Ovary (tissue), 3 donors: ENCODE data around the gene CMC1.
"Not testable (repeated sequence)": the region's sequence is repeated elsewhere in the genome, so short reads cannot be mapped to it uniquely, and the experiment has no call there.

Experiments
- POLR2A ChIP-seq: fragments of 450-650 bp; IDR thresholded peaks from one replicate; pipeline ENCODE4 v1.6.1; 2017; ENCODE audit warnings: antibody characterized with exemption, mild to moderate bottlenecking, moderate library complexity
- TF ChIP-seq, protein P1 (sequence below), 3 donors: fragments of 450-650 bp in 2 of 3; fragments of 200-600 bp in 1 of 3; IDR thresholded peaks; one replicate each; pipeline versions ENCODE4 v1.5.1 to v1.8.0; 2016 to 2022; ENCODE audit warnings: antibody characterized with exemption in 3 of 3, mild to moderate bottlenecking in 1 of 3
- donor health status: DM: no; HTN: no; CAD: no.

DNA sequence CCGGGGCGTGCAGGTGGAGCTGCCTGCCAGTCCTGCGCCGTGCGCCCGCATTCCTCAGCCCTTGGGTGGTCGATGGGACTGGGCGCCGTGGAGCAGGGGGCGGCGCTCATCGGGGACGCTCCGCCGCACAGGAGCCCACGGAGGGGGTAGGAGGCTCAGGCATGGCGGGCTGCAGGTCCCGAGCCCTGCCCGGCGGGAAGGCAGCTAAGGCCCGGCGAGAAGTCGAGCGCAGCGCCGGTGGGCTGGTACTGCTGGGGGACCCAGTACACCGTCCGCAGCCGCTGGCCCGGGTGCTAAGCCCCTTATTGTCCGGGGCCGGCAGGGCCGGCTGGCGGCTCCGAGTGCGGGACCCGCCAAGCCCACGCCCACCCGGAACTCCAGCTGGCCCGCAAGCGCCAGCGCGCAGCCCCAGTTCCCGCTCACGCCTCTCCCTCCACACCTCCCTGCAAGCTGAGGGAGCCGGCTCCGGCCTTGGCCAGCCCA, 41.0 kb upstream of the CMC1 start:
- TF ChIP-seq, protein P1, sequence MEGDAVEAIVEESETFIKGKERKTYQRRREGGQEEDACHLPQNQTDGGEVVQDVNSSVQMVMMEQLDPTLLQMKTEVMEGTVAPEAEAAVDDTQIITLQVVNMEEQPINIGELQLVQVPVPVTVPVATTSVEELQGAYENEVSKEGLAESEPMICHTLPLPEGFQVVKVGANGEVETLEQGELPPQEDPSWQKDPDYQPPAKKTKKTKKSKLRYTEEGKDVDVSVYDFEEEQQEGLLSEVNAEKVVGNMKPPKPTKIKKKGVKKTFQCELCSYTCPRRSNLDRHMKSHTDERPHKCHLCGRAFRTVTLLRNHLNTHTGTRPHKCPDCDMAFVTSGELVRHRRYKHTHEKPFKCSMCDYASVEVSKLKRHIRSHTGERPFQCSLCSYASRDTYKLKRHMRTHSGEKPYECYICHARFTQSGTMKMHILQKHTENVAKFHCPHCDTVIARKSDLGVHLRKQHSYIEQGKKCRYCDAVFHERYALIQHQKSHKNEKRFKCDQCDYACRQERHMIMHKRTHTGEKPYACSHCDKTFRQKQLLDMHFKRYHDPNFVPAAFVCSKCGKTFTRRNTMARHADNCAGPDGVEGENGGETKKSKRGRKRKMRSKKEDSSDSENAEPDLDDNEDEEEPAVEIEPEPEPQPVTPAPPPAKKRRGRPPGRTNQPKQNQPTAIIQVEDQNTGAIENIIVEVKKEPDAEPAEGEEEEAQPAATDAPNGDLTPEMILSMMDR (IDR thresholded peaks at IDR 0.05), result not testable (repeated sequence)
- TF ChIP-seq POLR2A, result not testable (repeated sequence)
